HepG2 (cell line): ENCODE measurements around the gene TLCD1.

Experiments
- CBX1 ChIP-seq: IDR thresholded peaks from one replicate; pipeline ENCODE4 v1.6.1; 2016; ENCODE audit warnings: antibody characterized with exemption, low read depth
- CTCF ChIP-seq: sonication (generic); formaldehyde crosslinking; IDR thresholded peaks from 2 replicates; pipeline ENCODE4 v1.5.0; 2020; ENCODE audit warnings: mild to moderate bottlenecking, missing genetic modification reagents, moderate library complexity
- GFI1 ChIP-seq: sonication (generic); formaldehyde crosslinking; IDR thresholded peaks from 2 replicates; pipeline ENCODE4 v1.5.0; 2020; ENCODE audit warnings: missing genetic modification reagents, mild to moderate bottlenecking, borderline replicate concordance
- NFATC3 ChIP-seq: sonication (generic); formaldehyde crosslinking; IDR thresholded peaks from 2 replicates; pipeline ENCODE4 v1.5.1; 2020; ENCODE audit warnings: mild to moderate bottlenecking, missing genetic modification reagents
- POLR2A ChIP-seq, 2 experiments: IDR thresholded peaks; 2 replicates each; pipeline ENCODE4 v1.6.1; 2011; ENCODE audit warnings: low read depth in 2 of 2, low read length in 2 of 2, mild to moderate bottlenecking in 1 of 2, moderate library complexity in 1 of 2; ENCODE audit not compliant: insufficient read depth in 1 of 2
- PRDM10 ChIP-seq: sonication (generic); formaldehyde crosslinking; IDR thresholded peaks from 2 replicates; pipeline ENCODE4 v1.4.0; 2020; ENCODE audit warnings: low read depth, missing genetic modification reagents
- RBM39 ChIP-seq: fragments of 200-400 bp; formaldehyde crosslinking; IDR thresholded peaks from one replicate; pipeline ENCODE4 v1.6.1; 2018; ENCODE audit warnings: antibody characterized with exemption, mild to moderate bottlenecking, low read depth, low read length; ENCODE audit not compliant: poor library complexity, severe bottlenecking
- SRSF9 ChIP-seq: fragments of 200-400 bp; formaldehyde crosslinking; IDR thresholded peaks from 2 replicates; pipeline ENCODE4 v1.6.1; 2018; ENCODE audit warnings: borderline replicate concordance, mild to moderate bottlenecking, low read depth, low read length; ENCODE audit not compliant: insufficient read depth, poor library complexity, severe bottlenecking
- ZNF274 ChIP-seq: sonication (generic); formaldehyde crosslinking; IDR thresholded peaks from 2 replicates; pipeline ENCODE4 v1.5.1; 2020; ENCODE audit warnings: mild to moderate bottlenecking, missing genetic modification reagents

GRCh38 chr17:28738680-28739384, 12.8 kb upstream of the TLCD1 start:
- TF ChIP-seq CTCF (CRISPR knock-in tag) (no peak), NFATC3 (CRISPR knock-in tag) (no peak), ZNF274 (no peak), SRSF9 (no peak), PRDM10 (CRISPR knock-in tag) (no peak), RBM39 (no peak), CBX1 (no peak), POLR2A (IDR thresholded peaks at IDR 0.05; ENCODE audit: insufficient read depth in 1 of 2, low read depth in 2 of 2, low read length in 2 of 2) (no peak), GFI1 (CRISPR knock-in tag) (no peak)
